IPS-15b (cell line): ENCODE measurements around the gene AK1.

Experiments
- H3K27me3 ChIP-seq: one replicate; pipeline ENCODE4 v1.6.1; 2013; ENCODE audit warnings: low read length; ENCODE audit not compliant: control insufficient read depth, insufficient read depth
- H3K36me3 ChIP-seq: one replicate; pipeline ENCODE4 v1.6.1; 2013; ENCODE audit warnings: low read length; ENCODE audit not compliant: control insufficient read depth, insufficient read depth
- H3K4me1 ChIP-seq: one replicate; pipeline ENCODE4 v1.6.1; 2013; ENCODE audit warnings: mild to moderate bottlenecking, low read length; ENCODE audit not compliant: control insufficient read depth, insufficient read depth
- H3K4me3 ChIP-seq: one replicate; pipeline ENCODE4 v1.5.1; 2013; ENCODE audit warnings: low read depth, low read length
- H3K9ac ChIP-seq: one replicate; pipeline ENCODE4 v1.6.1; 2013; ENCODE audit warnings: low read depth, mild to moderate bottlenecking, low read length
- H3K9me3 ChIP-seq: one replicate; pipeline ENCODE4 v1.6.1; 2013; ENCODE audit warnings: mild to moderate bottlenecking, low read length; ENCODE audit not compliant: control insufficient read depth, insufficient read depth

AK1 gene

GRCh38 chr9:127916720-127917581 lies 39.5 kb upstream of the AK1 start, which contains the start of gene ST6GALNAC4:
TSS of gene ST6GALNAC4 (minus strand) at chr9:127917041. CDS start at chr9:127916419, 622 bp downstream.
- H3K4me1 ChIP-seq: peaks cover 6% of the 10 kb centered on the region

GRCh38 chr9:127915801-127916719 lies 38.6 kb upstream of the AK1 start:
- H3K4me3 ChIP-seq: peak overlapping the region; percentile 54
- H3K4me1 ChIP-seq: peaks cover 6% of the 10 kb centered on the region
- no peak overlapping the region for H3K9ac ChIP-seq
- H3K9me3 ChIP-seq: no peaks in the 10 kb centered on the region
- H3K36me3 ChIP-seq: no peaks in the 10 kb centered on the region
- peaks cover 10% of the 10 kb centered on the region for H3K27me3 ChIP-seq

More at GRCh38 chr9:127916720-127917581, 39.5 kb upstream of the AK1 start, which contains the start of gene ST6GALNAC4:
- Histone ChIP-seq H3K9me3 (no peaks in the 10 kb centered on the region), H3K4me3 (peak within 1 kb of the TSS; percentile 54), H3K36me3 (no peaks in the 10 kb centered on the region), H3K9ac (no peak within 1 kb of the TSS), H3K27me3 (peaks cover 15% of the 10 kb centered on the region)

- Histone ChIP-seq H3K4me1 (peaks cover 6% of the 10 kb centered on the region), H3K9ac (no peak overlapping the region), H3K9me3 (no peaks in the 10 kb centered on the region), H3K36me3 (no peaks in the 10 kb centered on the region), H3K27me3 (peaks cover 8% of the 10 kb centered on the region), H3K4me3 (no peak overlapping the region)
Observed at GRCh38 chr9:127915325-127915752, 37.9 kb upstream of the AK1 start.

- no peaks in the 10 kb centered on the region for H3K36me3 ChIP-seq
- peaks cover 6% of the 10 kb centered on the region for H3K4me1 ChIP-seq
- H3K27me3 ChIP-seq: peaks cover 8% of the 10 kb centered on the region
Observed at GRCh38 chr9:127913682-127914081, 36.2 kb upstream of the AK1 start.

GRCh38 chr9:127912882-127913281 lies 35.4 kb upstream of the AK1 start:
- H3K9ac ChIP-seq: no peak overlapping the region

More at GRCh38 chr9:127913682-127914081, 36.2 kb upstream of the AK1 start:
- Histone ChIP-seq H3K9me3 (no peaks in the 10 kb centered on the region), H3K4me3 (no peak overlapping the region), H3K9ac (no peak overlapping the region)

GRCh38 chr9:127912296-127912695 lies 34.8 kb upstream of the AK1 start:
- H3K4me1 ChIP-seq: peaks cover 1% of the 10 kb centered on the region
- peaks cover 8% of the 10 kb centered on the region for H3K27me3 ChIP-seq
- no peaks in the 10 kb centered on the region for H3K36me3 ChIP-seq
- no peaks in the 10 kb centered on the region for H3K9me3 ChIP-seq
- H3K9ac ChIP-seq: no peak overlapping the region
- no peak overlapping the region for H3K4me3 ChIP-seq

More at GRCh38 chr9:127912882-127913281, 35.4 kb upstream of the AK1 start:
- no peak overlapping the region for H3K4me3 ChIP-seq
- H3K9me3 ChIP-seq: no peaks in the 10 kb centered on the region
- no peaks in the 10 kb centered on the region for H3K36me3 ChIP-seq
- peaks cover 4% of the 10 kb centered on the region for H3K4me1 ChIP-seq
- peaks cover 8% of the 10 kb centered on the region for H3K27me3 ChIP-seq

GRCh38 chr9:127910613-127911205 lies 33.2 kb upstream of the AK1 start:
- H3K36me3 ChIP-seq: no peaks in the 10 kb centered on the region
- H3K27me3 ChIP-seq: no peaks in the 10 kb centered on the region
- no peaks in the 10 kb centered on the region for H3K9me3 ChIP-seq
- no peak overlapping the region for H3K9ac ChIP-seq
- no peaks in the 10 kb centered on the region for H3K4me1 ChIP-seq
- H3K4me3 ChIP-seq: no peak overlapping the region

GRCh38 chr9:127909839-127910273 lies 32.4 kb upstream of the AK1 start:
- peaks cover under 1% of the 10 kb centered on the region for H3K4me1 ChIP-seq
- H3K27me3 ChIP-seq: no peaks in the 10 kb centered on the region
- H3K36me3 ChIP-seq: no peaks in the 10 kb centered on the region
- H3K9ac ChIP-seq: no peak overlapping the region
- no peak overlapping the region for H3K4me3 ChIP-seq
- H3K9me3 ChIP-seq: no peaks in the 10 kb centered on the region

- H3K4me3 ChIP-seq: no peak overlapping the region
- no peaks in the 10 kb centered on the region for H3K9me3 ChIP-seq
- peaks cover 10% of the 10 kb centered on the region for H3K4me1 ChIP-seq
- H3K9ac ChIP-seq: no peak overlapping the region
- no peaks in the 10 kb centered on the region for H3K36me3 ChIP-seq
- H3K27me3 ChIP-seq: no peaks in the 10 kb centered on the region
Observed at GRCh38 chr9:127908660-127908926, 31.1 kb upstream of the AK1 start.

- H3K9me3 ChIP-seq: no peaks in the 10 kb centered on the region
- no peaks in the 10 kb centered on the region for H3K36me3 ChIP-seq
- no peak overlapping the region for H3K4me3 ChIP-seq
- no peak overlapping the region for H3K9ac ChIP-seq
- H3K4me1 ChIP-seq: peaks cover 10% of the 10 kb centered on the region
- H3K27me3 ChIP-seq: no peaks in the 10 kb centered on the region
Observed at GRCh38 chr9:127907867-127908659, 30.6 kb upstream of the AK1 start.

GRCh38 chr9:127905788-127906191 lies 28.3 kb upstream of the AK1 start:
- peaks cover 10% of the 10 kb centered on the region for H3K4me1 ChIP-seq
- H3K9ac ChIP-seq: no peak overlapping the region
- no peaks in the 10 kb centered on the region for H3K27me3 ChIP-seq
- H3K4me3 ChIP-seq: no peak overlapping the region
- no peaks in the 10 kb centered on the region for H3K9me3 ChIP-seq
- no peaks in the 10 kb centered on the region for H3K36me3 ChIP-seq
